Mesenchymal stem cell (in vitro differentiated cells and primary cell): ENCODE results near the gene ARIH1.

Source experiments
- DNase-seq: peaks from one replicate; pipeline ENCODE4 v3.0.0-alpha.2; 2013
- H2AFZ ChIP-seq: one replicate; pipeline ENCODE4 v1.6.1; 2013; ENCODE audit warnings: low read depth, mild to moderate bottlenecking, control low read depth, inconsistent platforms, low read length, moderate library complexity
- H2AK5ac ChIP-seq: 2 replicates; pipeline ENCODE4 v1.6.1; 2013; ENCODE audit warnings: low read length, moderate library complexity, mild to moderate bottlenecking, inconsistent platforms; ENCODE audit not compliant: severe bottlenecking
- H2BK120ac ChIP-seq: one replicate; pipeline ENCODE4 v1.6.1; 2013; ENCODE audit warnings: low read depth, mild to moderate bottlenecking, inconsistent platforms, low read length, moderate library complexity
- H2BK12ac ChIP-seq, 2 experiments: one replicate each; pipeline ENCODE4 v1.6.1; 2013; ENCODE audit warnings: inconsistent platforms in 2 of 2, low read length in 2 of 2, mild to moderate bottlenecking in 2 of 2, moderate library complexity in 2 of 2, control low read depth in 1 of 2
- H2BK15ac ChIP-seq: one replicate; pipeline ENCODE4 v1.6.1; 2013; ENCODE audit warnings: mild to moderate bottlenecking, low read depth, inconsistent platforms; ENCODE audit not compliant: poor library complexity, severe bottlenecking
- H2BK5ac ChIP-seq: 2 replicates; pipeline ENCODE4 v1.6.1; 2013; ENCODE audit warnings: low read depth, mild to moderate bottlenecking, low read length, control low read depth, inconsistent platforms; ENCODE audit not compliant: poor library complexity, severe bottlenecking
- H3K14ac ChIP-seq, 2 experiments: one replicate each; pipeline ENCODE4 v1.6.1; 2013; ENCODE audit warnings: inconsistent platforms in 2 of 2, low read length in 2 of 2, control low read depth in 1 of 2, mild to moderate bottlenecking in 1 of 2, moderate library complexity in 1 of 2
- H3K18ac ChIP-seq, 2 experiments: one replicate each; pipeline ENCODE4 v1.6.1; 2013; ENCODE audit warnings: inconsistent platforms in 2 of 2, low read length in 2 of 2, control low read depth in 1 of 2, low read depth in 1 of 2, mild to moderate bottlenecking in 1 of 2
- H3K23ac ChIP-seq, 2 experiments: one replicate each; pipeline ENCODE4 v1.6.1; 2013; ENCODE audit warnings: inconsistent platforms in 2 of 2, low read length in 2 of 2, mild to moderate bottlenecking in 2 of 2, moderate library complexity in 2 of 2, control low read depth in 1 of 2
- H3K27ac ChIP-seq: 2 replicates; pipeline ENCODE4 v1.5.1; 2013; ENCODE audit warnings: mild to moderate bottlenecking, moderate library complexity, low read length, control low read depth, inconsistent platforms; ENCODE audit not compliant: poor library complexity, severe bottlenecking
- H3K27me3 ChIP-seq, 2 experiments: 2 replicates each; pipeline versions ENCODE4 v1.6.1 to v1.7.0; 2013; ENCODE audit warnings: low read length in 2 of 2, mild to moderate bottlenecking in 2 of 2, moderate library complexity in 2 of 2, control low read depth in 1 of 2, inconsistent platforms in 1 of 2; ENCODE audit not compliant: control insufficient read depth in 1 of 2, insufficient read depth in 1 of 2
- H3K36me3 ChIP-seq, 2 experiments: 2 replicates each; pipeline versions ENCODE4 v1.6.1 to v1.7.0; 2013; ENCODE audit warnings: low read length in 2 of 2, control low read depth in 1 of 2, inconsistent platforms in 1 of 2, low read depth in 1 of 2, mild to moderate bottlenecking in 1 of 2; ENCODE audit not compliant: insufficient read depth in 2 of 2, control insufficient read depth in 1 of 2
- H3K4ac ChIP-seq, 2 experiments: one replicate each; pipeline ENCODE4 v1.6.1; 2013; ENCODE audit warnings: inconsistent platforms in 2 of 2, low read length in 2 of 2, mild to moderate bottlenecking in 2 of 2, moderate library complexity in 2 of 2, control low read depth in 1 of 2, low read depth in 1 of 2
- H3K4me1 ChIP-seq: 2 replicates; pipeline ENCODE4 v1.6.1; 2013; ENCODE audit warnings: low read depth, low read length, control low read depth; ENCODE audit not compliant: control insufficient read depth, insufficient read depth
- H3K4me2 ChIP-seq: 2 replicates; pipeline ENCODE4 v1.6.1; 2013; ENCODE audit warnings: low read length, mild to moderate bottlenecking, inconsistent platforms; ENCODE audit not compliant: poor library complexity, severe bottlenecking
- H3K4me3 ChIP-seq, 2 experiments: 2 replicates each; pipeline versions ENCODE4 v1.5.1 to v1.7.0; 2013; ENCODE audit warnings: low read length in 2 of 2, mild to moderate bottlenecking in 2 of 2, control low read depth in 1 of 2, low read depth in 1 of 2; ENCODE audit not compliant: insufficient read depth in 1 of 2
- H3K79me1 ChIP-seq: replicated peaks from 2 replicates; pipeline ENCODE4 v1.6.1; 2013; ENCODE audit warnings: mild to moderate bottlenecking, control low read depth, low read length, inconsistent platforms; ENCODE audit not compliant: poor library complexity, severe bottlenecking
- H3K9ac ChIP-seq: 2 replicates; pipeline ENCODE4 v1.7.0; 2013; ENCODE audit warnings: mild to moderate bottlenecking, low read length, moderate library complexity
- H3K9me3 ChIP-seq: 2 replicates; pipeline ENCODE4 v1.7.0; 2013; ENCODE audit warnings: mild to moderate bottlenecking, low read length; ENCODE audit not compliant: control insufficient read depth
- H4K8ac ChIP-seq: one replicate; pipeline ENCODE4 v1.6.1; 2013; ENCODE audit warnings: inconsistent platforms, mild to moderate bottlenecking, low read length, moderate library complexity
- H4K91ac ChIP-seq: one replicate; pipeline ENCODE4 v1.6.1; 2013; ENCODE audit warnings: mild to moderate bottlenecking, low read length, inconsistent platforms
- WGBS: methylation state at CpG from one replicate; pipeline ENCODE4 v1.1.7; 2013; ENCODE audit warnings: mixed read lengths; 5-methylcytosine and 5-hydroxymethylcytosine counted together

The ARIH1 gene

DNA sequence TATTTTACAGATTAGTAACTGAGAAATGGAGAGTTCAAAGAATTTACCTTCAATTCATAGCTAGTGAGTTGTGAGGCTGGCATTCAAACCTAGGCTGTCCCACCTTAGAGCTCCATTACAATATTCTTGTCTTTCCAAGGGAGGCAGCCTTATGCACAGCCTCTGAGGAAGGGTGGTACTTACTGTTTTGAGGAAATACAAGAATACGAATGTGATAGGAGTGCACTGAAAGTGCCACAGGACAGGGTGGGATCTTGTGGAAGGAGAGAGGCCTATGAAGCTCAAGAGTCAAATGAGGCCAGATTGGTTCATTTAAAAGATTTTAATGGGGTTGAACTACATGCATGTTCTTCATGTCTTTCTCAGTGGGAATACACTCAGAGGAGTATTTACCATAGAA, 86.3 kb downstream of the ARIH1 start:
- Histone ChIP-seq H3K9ac (no peak overlapping the region), H3K4ac (no peak overlapping the region), H2AFZ (no peak overlapping the region), H3K79me1 (peaks cover 17% of the 10 kb centered on the region), H2BK5ac (no peak overlapping the region), H3K23ac (no peak overlapping the region), H2AK5ac (no peak overlapping the region), H2BK120ac (no peak overlapping the region), H3K4me3 (no peak overlapping the region), H3K27ac (no peak overlapping the region), H3K27me3 (no peaks in the 10 kb centered on the region), H2BK15ac (no peak overlapping the region), H3K4me1 (no peaks in the 10 kb centered on the region), H4K8ac (no peak overlapping the region), H3K4me2 (no peak overlapping the region), H4K91ac (no peak overlapping the region), H3K18ac (no peak overlapping the region), H3K14ac (no peak overlapping the region), H3K9me3 (no peaks in the 10 kb centered on the region), H2BK12ac (no peak overlapping the region), H3K36me3 (peaks cover 11 to 80% of the 10 kb centered on the region in 2 experiments)
- DNase-seq: no peak
- WGBS: 100% methylated on average over 1 of the region's 1 CpG

- no peak overlapping the region for H3K27ac ChIP-seq
- no peak overlapping the region for H3K14ac ChIP-seq
- no peak overlapping the region for H3K4ac ChIP-seq
- no peaks in the 10 kb centered on the region for H3K4me1 ChIP-seq
- H3K4me3 ChIP-seq: no peak overlapping the region
- H4K91ac ChIP-seq: no peak overlapping the region
- H3K27me3 ChIP-seq: no peaks in the 10 kb centered on the region
- no peak overlapping the region for H3K9ac ChIP-seq
- peaks cover 11 to 82% of the 10 kb centered on the region in 2 experiments for H3K36me3 ChIP-seq
- no peak overlapping the region for H2BK12ac ChIP-seq
- no peak overlapping the region for H3K23ac ChIP-seq
- H3K79me1 ChIP-seq: peaks cover 18% of the 10 kb centered on the region
- no peak overlapping the region for H2BK120ac ChIP-seq
- H3K18ac ChIP-seq: no peak overlapping the region
- H3K4me2 ChIP-seq: no peak overlapping the region
- no peak overlapping the region for H2AFZ ChIP-seq
- H2BK15ac ChIP-seq: no peak overlapping the region
- no peak for DNase-seq
- H2AK5ac ChIP-seq: no peak overlapping the region
- H4K8ac ChIP-seq: no peak overlapping the region
- no peak overlapping the region for H2BK5ac ChIP-seq
- H3K9me3 ChIP-seq: no peaks in the 10 kb centered on the region
Observed at GRCh38 chr15:72562386-72562785, 88.3 kb downstream of the ARIH1 start.

DNA sequence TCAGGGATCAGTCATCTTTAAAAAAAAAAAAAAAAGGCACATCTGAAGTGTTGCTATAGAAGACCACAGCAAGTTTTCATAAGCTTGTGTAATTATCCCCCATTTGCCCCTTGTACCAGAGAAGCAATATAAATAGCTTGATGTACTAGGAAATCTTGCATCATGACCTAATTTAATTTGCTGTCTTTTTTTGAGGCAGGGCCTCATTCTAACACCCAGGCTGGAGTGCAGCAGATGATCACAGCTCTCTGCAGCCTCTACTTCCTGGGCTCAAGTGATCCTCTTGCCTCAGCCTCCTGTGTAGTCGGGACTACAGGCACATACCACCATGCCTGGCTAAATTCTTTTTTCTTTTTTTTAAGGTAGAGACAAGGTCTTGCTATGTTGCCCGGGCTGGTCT, 88.7 kb downstream of the ARIH1 start:
- Histone ChIP-seq H3K36me3 (peaks cover 11 to 83% of the 10 kb centered on the region in 2 experiments), H2BK12ac (no peak overlapping the region), H2BK5ac (no peak overlapping the region), H3K18ac (no peak overlapping the region), H3K4me3 (no peak overlapping the region), H3K23ac (no peak overlapping the region), H4K8ac (no peak overlapping the region), H3K27me3 (no peaks in the 10 kb centered on the region), H3K4me1 (no peaks in the 10 kb centered on the region), H2AFZ (no peak overlapping the region), H3K9ac (no peak overlapping the region), H3K79me1 (peaks cover 18% of the 10 kb centered on the region), H2BK120ac (no peak overlapping the region), H3K4me2 (no peak overlapping the region), H2BK15ac (no peak overlapping the region), H3K4ac (no peak overlapping the region), H3K27ac (no peak overlapping the region), H3K9me3 (no peaks in the 10 kb centered on the region), H4K91ac (no peak overlapping the region), H3K14ac (no peak overlapping the region), H2AK5ac (no peak overlapping the region)
- WGBS: 100% methylated on average over 2 of the region's 2 CpGs
- no peak for DNase-seq

DNA sequence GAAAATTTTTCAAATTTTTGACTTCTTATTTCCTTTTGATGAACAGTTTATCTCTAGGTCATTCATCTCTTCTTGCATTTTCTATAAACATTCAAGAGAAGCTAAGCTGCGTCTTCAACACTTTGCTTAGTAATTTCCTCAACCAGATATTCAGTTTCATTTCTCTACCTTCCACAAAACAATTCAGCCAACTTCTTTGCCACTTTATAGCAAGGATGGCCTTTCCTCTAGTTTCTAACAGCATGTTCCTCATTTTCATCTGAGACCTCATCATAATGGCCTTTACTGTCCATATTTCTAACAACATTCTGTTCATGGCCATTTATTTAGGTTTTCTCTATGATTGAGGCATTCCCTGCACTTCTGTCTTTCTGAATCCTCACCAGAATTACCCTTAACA, 90.0 kb downstream of the ARIH1 start:
- H3K27ac ChIP-seq: no peak overlapping the region

More for the DNA sequence above, 90.0 kb downstream of the ARIH1 start:
- Histone ChIP-seq H3K4me2 (no peak overlapping the region), H2AK5ac (no peak overlapping the region), H2BK12ac (no peak overlapping the region), H3K9me3 (no peaks in the 10 kb centered on the region), H4K8ac (no peak overlapping the region), H3K79me1 (peaks cover 16% of the 10 kb centered on the region), H3K36me3 (peaks cover 8 to 82% of the 10 kb centered on the region in 2 experiments), H3K4me1 (no peaks in the 10 kb centered on the region), H2AFZ (no peak overlapping the region), H3K4ac (no peak overlapping the region), H4K91ac (no peak overlapping the region), H2BK15ac (no peak overlapping the region), H3K4me3 (no peak overlapping the region), H3K14ac (no peak overlapping the region), H2BK5ac (no peak overlapping the region), H3K23ac (no peak overlapping the region), H3K9ac (no peak overlapping the region), H3K18ac (no peak overlapping the region), H3K27me3 (no peaks in the 10 kb centered on the region), H2BK120ac (no peak overlapping the region)
- DNase-seq: no peak
- WGBS: 94% methylated on average over 1 of the region's 1 CpG
